ENCODE measurements around the gene TSPAN11.

- TF ChIP-seq EZH2 (IDR thresholded peaks at IDR 0.05; ENCODE audit: insufficient read depth, poor library complexity, severe bottlenecking) (no peak), EZH2phosphoT487 (IDR thresholded peaks at IDR 0.05; ENCODE audit: insufficient read depth, low read depth) (no peak)
These were observed 96.8 kb downstream of the TSPAN11 start for GRCh38 chr12:31023271-31023724.
